Ascending aorta (tissue), 2 donors: ENCODE data around the gene PLCH2. TPM values are rescaled to one million over a fixed set of nuclear protein-coding genes. Genes with fewer than 3 reads are reported as not detected.
A peak's percentile ranks its signal among the peaks of the same experiment; 100 is the strongest.

ENCODE experiments used
- DNase-seq, 2 donors: peaks; one replicate each; pipeline ENCODE4 v3.0.0-alpha.2; 2019; ENCODE audit warnings: low spot score in 2 of 2
- H3K27ac ChIP-seq, 2 donors: fragments of 200-600 bp; sonication (generic); one replicate each; pipeline ENCODE4 v1.5.1; 2016 to 2017; ENCODE audit warnings: mild to moderate bottlenecking in 1 of 2
- H3K27me3 ChIP-seq: fragments of 200-600 bp; sonication (generic); one replicate; pipeline ENCODE4 v1.5.1; 2017
- H3K36me3 ChIP-seq, 2 donors: fragments of 200-600 bp; sonication (generic); one replicate each; pipeline ENCODE4 v1.5.1; 2016
- H3K4me1 ChIP-seq, 2 donors: fragments of 200-600 bp; sonication (generic); one replicate each; pipeline ENCODE4 v1.5.1; 2016 to 2017; ENCODE audit warnings: mild to moderate bottlenecking in 1 of 2
- H3K4me3 ChIP-seq, 2 donors: fragments of 200-600 bp; sonication (generic); one replicate each; pipeline ENCODE4 v1.5.1; 2016 to 2017; ENCODE audit warnings: mild to moderate bottlenecking in 1 of 2
- H3K9me3 ChIP-seq, 2 donors: fragments of 200-600 bp; sonication (generic); one replicate each; pipeline ENCODE4 v1.5.1; 2016
- intact Hi-C: fragments of 100-400 bp; cut with DNase I; formaldehyde crosslinking; loops from one replicate; pipeline ENCODE4 v1.15.1; 2023
- total RNA-seq: library from RNA; depleted of rRNA; stranded (reverse); fragments of >200 nt; gene quantifications from one replicate; pipeline ENCODE4 v1.1.0, GENCODE V29; 2016
- TF ChIP-seq, protein P1 (sequence below), 3 experiments: fragments of 200-600 bp in 2 of 3; fragments of 450-650 bp in 1 of 3; sonication (generic) in 2 of 3; IDR thresholded peaks; one replicate each; pipeline ENCODE4 v1.5.1; 2016 to 2019; ENCODE audit warnings: antibody characterized with exemption in 3 of 3, mild to moderate bottlenecking in 1 of 3, moderate library complexity in 1 of 3

PLCH2 gene
- total RNA-seq, 1 donor from 2014 or later = not detected

DNA sequence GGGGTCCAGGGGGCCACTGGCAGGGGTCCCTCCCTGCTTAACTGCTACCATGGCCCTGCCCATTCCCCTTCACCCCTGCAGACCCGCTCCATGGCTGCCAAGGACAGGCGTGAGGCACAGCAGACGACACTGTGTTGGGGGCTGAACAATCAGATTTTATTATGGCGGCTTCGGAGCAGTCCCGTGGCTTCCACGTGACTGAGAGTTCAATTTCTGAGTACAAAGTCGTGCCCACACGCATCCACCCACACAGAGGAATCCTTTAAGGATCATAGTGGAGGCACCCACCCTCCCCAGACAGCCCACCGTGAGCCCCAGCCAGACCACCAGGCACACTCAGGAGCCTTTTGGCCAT is 52.5 kb downstream of the PLCH2 start:
- DNase-seq = no peak
- Histone ChIP-seq H3K36me3 (no peaks in the 10 kb centered on the region), H3K27me3 (no peaks in the 10 kb centered on the region), H3K9me3 (no peaks in the 10 kb centered on the region), H3K4me1 (peaks cover 37 to 64% of the 10 kb centered on the region in 2 donors), H3K27ac (peak overlapping the region; percentile 32 to 50), H3K4me3 (peak overlapping the region; percentile 4 to 63)
- TF ChIP-seq, protein P1, sequence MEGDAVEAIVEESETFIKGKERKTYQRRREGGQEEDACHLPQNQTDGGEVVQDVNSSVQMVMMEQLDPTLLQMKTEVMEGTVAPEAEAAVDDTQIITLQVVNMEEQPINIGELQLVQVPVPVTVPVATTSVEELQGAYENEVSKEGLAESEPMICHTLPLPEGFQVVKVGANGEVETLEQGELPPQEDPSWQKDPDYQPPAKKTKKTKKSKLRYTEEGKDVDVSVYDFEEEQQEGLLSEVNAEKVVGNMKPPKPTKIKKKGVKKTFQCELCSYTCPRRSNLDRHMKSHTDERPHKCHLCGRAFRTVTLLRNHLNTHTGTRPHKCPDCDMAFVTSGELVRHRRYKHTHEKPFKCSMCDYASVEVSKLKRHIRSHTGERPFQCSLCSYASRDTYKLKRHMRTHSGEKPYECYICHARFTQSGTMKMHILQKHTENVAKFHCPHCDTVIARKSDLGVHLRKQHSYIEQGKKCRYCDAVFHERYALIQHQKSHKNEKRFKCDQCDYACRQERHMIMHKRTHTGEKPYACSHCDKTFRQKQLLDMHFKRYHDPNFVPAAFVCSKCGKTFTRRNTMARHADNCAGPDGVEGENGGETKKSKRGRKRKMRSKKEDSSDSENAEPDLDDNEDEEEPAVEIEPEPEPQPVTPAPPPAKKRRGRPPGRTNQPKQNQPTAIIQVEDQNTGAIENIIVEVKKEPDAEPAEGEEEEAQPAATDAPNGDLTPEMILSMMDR (IDR thresholded peaks at IDR 0.05) = no peak
- intact Hi-C loops = loop anchor here (1.0 to 5.0 kb wide), 2 partner anchors 116 to 336 kb away; partner anchors contain the start of genes FAAP20 and PEX10

DNA sequence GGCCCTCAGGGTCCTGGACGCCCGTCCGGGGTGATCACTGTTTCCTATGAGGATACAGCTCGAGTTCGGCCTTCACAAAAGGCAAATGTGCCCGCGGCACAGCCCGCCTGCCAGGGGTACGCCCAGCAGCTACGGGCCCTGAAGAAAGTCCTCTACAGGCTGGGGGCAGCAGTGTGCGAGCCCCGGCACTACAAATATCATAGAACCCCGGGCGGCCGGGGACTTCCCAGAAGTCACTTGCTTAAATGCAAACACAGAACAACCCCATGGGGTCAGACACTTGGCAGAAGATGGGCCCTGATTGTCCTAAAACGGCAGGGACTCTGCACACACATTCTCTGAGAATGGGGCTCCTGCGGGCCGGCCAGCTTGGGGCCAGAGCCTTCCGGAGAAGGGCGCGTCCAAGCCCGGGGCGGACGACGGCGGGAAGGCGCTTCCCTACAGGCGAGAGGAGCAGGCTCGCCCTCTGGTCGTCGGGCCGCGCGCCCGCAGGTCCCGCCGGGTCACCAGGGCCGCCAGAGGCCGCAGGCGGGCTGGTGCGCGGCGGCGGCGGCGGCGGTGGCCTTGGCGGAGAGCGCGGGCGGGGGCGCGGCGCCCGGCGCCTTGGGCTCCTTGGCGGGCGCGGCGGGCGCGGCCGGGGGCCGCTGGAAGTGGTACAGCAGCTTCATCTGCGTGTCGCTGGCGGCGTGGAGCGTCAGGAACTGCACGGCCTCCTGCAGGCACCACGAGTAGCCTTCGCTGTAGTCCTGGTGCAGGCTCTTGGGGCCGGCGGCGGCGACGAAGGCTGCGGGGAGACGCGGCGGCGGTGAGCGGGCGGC is 53.1 kb downstream of the PLCH2 start:
- peak overlapping the region; percentile 48 to 63 for H3K4me3 ChIP-seq
- no peaks in the 10 kb centered on the region for H3K9me3 ChIP-seq
- H3K27ac ChIP-seq = peak overlapping the region; percentile 37 to 50
- intact Hi-C loops = loop anchor here (1.0 to 5.0 kb wide), 2 partner anchors 117 to 337 kb away; partner anchors contain the start of genes FAAP20 and PEX10
- H3K27me3 ChIP-seq = no peaks in the 10 kb centered on the region
- H3K4me1 ChIP-seq = peaks cover 37 to 62% of the 10 kb centered on the region in 2 donors
- DNase-seq = no peak
- TF ChIP-seq, protein P1 (IDR thresholded peaks at IDR 0.05) = no peak
- no peaks in the 10 kb centered on the region for H3K36me3 ChIP-seq

DNA sequence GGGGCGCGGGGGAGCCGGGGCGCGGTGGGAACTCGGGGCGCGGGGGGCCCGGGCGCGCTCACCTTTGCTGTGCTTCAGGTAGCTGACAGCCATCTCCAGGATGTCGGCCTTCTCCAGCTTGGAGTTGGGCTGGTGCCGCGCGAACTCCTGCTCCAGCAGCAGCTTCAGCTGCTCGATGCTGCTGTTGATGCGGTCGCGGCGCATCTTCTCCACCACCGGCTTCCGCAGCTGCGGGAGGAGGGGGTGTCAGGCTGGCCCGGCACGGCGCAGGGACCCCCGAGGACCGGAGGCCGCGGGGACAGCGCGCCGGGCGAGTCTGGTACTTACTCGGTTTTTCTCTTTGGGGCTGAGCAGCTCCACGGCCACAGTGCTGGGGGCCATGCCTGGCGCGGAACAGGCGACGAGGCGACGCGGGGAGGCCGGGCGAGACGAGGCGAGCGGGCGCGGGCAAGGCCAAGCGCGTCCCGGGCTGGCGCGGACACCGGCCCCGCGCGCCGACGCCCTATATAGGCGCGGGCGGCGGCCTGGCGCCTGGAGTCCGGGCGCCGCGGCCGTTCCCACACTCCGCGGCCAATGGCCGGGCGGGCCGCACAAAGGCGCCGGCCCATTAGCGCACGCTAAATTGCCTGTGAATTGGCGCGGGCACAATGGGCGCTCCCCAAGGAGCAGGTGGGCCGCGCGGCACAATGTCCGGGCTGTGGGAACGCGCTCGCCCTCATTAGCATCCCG is 53.9 kb downstream of the PLCH2 start, which contains the start of gene HES5:
TSS of gene HES5 (minus strand) at position 480 of the 729 bp plus-strand sequence. CDS start at position 381, 99 bp downstream.
- intact Hi-C loops = loop anchor here (5.0 kb wide), 1 partner anchor 338 kb away; the partner anchor contains the start of gene FAAP20
- no peak for DNase-seq
- TF ChIP-seq, protein P1 (IDR thresholded peaks at IDR 0.05) = no peak
- Histone ChIP-seq H3K4me1 (peaks cover 33 to 54% of the 10 kb centered on the region in 2 donors), H3K9me3 (no peaks in the 10 kb centered on the region), H3K27me3 (no peaks in the 10 kb centered on the region), H3K27ac (peak within 1 kb of the TSS; percentile 37 to 50), H3K36me3 (no peaks in the 10 kb centered on the region), H3K4me3 (peak within 1 kb of the TSS; percentile 48 to 63)

DNA sequence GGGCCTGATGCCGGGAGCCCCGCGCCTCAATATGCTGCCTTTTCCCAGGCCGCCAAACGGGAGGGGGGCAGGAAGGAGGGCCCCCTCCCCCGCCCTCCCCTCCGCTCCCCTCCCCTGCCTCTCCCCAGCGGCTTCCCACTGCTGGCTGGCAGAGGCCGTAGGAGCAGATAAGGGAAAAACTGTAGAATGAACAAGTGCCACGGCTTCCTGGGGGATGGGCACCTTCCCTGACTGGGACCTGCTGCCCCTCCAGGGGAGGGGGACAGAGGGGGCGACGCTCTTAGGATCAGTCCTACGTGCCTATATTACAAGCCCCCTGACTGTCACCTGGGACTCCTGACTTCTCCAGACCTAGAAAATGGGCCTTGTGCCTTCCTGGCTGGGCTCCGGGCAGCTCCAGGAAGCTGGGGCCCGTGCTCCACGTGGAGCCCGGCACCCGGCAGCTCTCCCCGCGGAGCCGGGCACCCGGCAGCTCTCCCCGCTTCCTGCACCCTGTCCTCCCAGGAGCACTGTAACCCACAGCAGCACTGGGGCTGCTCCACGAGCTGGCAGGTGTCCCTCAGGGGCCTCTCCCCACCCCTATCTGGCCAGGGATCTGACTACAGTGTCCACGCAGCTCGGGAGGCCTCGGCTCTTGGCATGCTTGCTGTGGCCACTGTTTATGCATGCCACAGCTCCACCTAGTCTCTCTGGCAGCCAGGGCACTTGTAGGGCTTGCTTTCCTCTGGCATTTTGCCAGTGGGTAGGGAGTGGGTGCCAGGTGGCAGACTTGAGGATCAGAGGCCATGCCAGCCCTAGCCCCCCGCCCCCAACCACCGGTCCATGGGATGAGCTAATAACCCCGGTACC is 54.6 kb downstream of the PLCH2 start:
- DNase-seq = no peak
- peaks cover 30 to 47% of the 10 kb centered on the region in 2 donors for H3K4me1 ChIP-seq
- H3K27ac ChIP-seq = peak overlapping the region in 1 of 2 donors; percentile 3
- H3K9me3 ChIP-seq = no peaks in the 10 kb centered on the region
- TF ChIP-seq, protein P1 (IDR thresholded peaks at IDR 0.05) = no peak
- H3K4me3 ChIP-seq = peak overlapping the region; percentile 48 to 63
- H3K36me3 ChIP-seq = no peaks in the 10 kb centered on the region
- H3K27me3 ChIP-seq = no peaks in the 10 kb centered on the region
- intact Hi-C loops = no loop called here
